ENCODE results near the gene RAVER1. TPM values are rescaled to one million over a fixed set of nuclear protein-coding genes. Genes with fewer than 3 reads are reported as not detected.

The RAVER1 gene
- total and polyA plus RNA-seq, 2 of the 8 experiments (the other 6 are each of a cell fraction or from before 2014, with no cell fraction given), result 5.7 to 70.5 TPM

DNA sequence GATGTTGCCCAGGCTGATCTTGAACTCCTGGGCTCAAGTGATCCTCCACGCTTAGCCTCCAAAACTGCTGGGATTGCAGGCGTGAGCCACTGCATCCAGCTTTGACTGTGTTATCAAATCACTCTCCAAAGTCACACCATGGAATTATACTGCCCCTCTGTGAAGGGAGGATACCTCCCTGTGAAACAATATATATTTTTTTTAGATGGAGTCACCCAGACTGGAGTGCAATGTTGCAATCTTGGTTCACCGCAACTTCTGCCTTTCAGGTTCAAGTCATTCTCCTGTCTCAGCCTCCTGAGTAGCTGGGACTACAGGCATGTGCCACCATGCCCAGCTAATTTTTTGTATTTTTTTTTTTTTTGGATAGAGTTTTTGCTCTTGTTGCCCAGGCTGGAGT is 39.4 kb upstream of the RAVER1 start:
- no peak overlapping the region for H3K18ac ChIP-seq (ENCODE audit: extremely low read depth, low read length)
- no peak overlapping the region for H4K5ac ChIP-seq (ENCODE audit: insufficient read length, low read depth, low read length)
- no peak for DNase-seq (ENCODE audit: low read depth in 1 of 2, low spot score in 2 of 2)
- H3K79me2 ChIP-seq (ENCODE audit: control insufficient read depth in 1 of 2, insufficient read depth in 2 of 2, low read length in 2 of 2), result no peaks in the 10 kb centered on the region
- no peak overlapping the region for H2AFZ ChIP-seq (ENCODE audit: low read length)
- no peak overlapping the region for H2BK20ac ChIP-seq (ENCODE audit: low read length)
- no peak overlapping the region for H3K9ac ChIP-seq (replicated peaks in 1 of 4; ENCODE audit: extremely low read depth in 1 of 4, low read depth in 3 of 4, low read length in 3 of 4)
- H3K4me1 ChIP-seq (replicated peaks in 1 of 4; ENCODE audit: control insufficient read depth in 3 of 4, insufficient read depth in 4 of 4, low read length in 3 of 4), result no peaks in the 10 kb centered on the region
- H3K9me3 ChIP-seq (ENCODE audit: insufficient read depth in 2 of 2, low read depth in 1 of 2, low read length in 1 of 2), result no peaks in the 10 kb centered on the region
- no peak overlapping the region for H4K8ac ChIP-seq (ENCODE audit: extremely low read depth, insufficient read depth, low read length)
- H3K79me1 ChIP-seq (ENCODE audit: low read depth, low read length), result no peaks in the 10 kb centered on the region
- no peak overlapping the region for H2BK5ac ChIP-seq (ENCODE audit: low read depth, low read length)
- no peak for FAIRE-seq
- POLR2A ChIA-PET (ENCODE audit: partially characterized antibody), result interaction anchor here (1.4 kb wide), 1 partner anchor 13 kb away, joined by 3 read pairs; no protein-coding TSS in a partner anchor
- no peaks in the 10 kb centered on the region for H3K27me3 ChIP-seq (replicated peaks in 1 of 4; ENCODE audit: control insufficient read depth in 3 of 4, extremely low read depth in 1 of 4, insufficient read depth in 3 of 4, low read length in 3 of 4)
- WGBS, 2 experiments (ENCODE audit: extremely low coverage in 1 of 2, insufficient coverage in 1 of 2, insufficient read length in 1 of 2, insufficient replicate concordance in 2 of 2, low coverage in 1 of 2, low lambda C conversion rate in 2 of 2, missing lambda C conversion rate in 1 of 2), result 92% methylated on average over 3 of the region's 3 CpGs; no CpG with 5 or more reads in 1 of the 2 experiments
- no peaks in the 10 kb centered on the region for H4K20me1 ChIP-seq (replicated peaks in 1 of 2; ENCODE audit: control insufficient read depth in 1 of 2, insufficient read depth in 2 of 2, low read length in 2 of 2)
- no peak overlapping the region for H3K56ac ChIP-seq (replicated peaks; ENCODE audit: insufficient read length, low read depth, low read length)
- no peak overlapping the region for H3K4me3 ChIP-seq (ENCODE audit: extremely low read depth in 1 of 4, insufficient read depth in 2 of 4, low read depth in 3 of 4, low read length in 4 of 4)
- H3K14ac ChIP-seq (ENCODE audit: insufficient read length), result no peak overlapping the region
- no peak overlapping the region for H4K91ac ChIP-seq (replicated peaks; ENCODE audit: insufficient read length, low read length)
- H3K36me3 ChIP-seq (ENCODE audit: control insufficient read depth in 2 of 4, insufficient read depth in 4 of 4, low read length in 3 of 4), result peaks cover 0 to 8% (median 2%) of the 10 kb centered on the region in 4 experiments; a peak in 3 of 8 replicates
- no peak overlapping the region for H3K4ac ChIP-seq (replicated peaks; ENCODE audit: insufficient read length, low read depth, low read length)
- H3K23me2 ChIP-seq (ENCODE audit: low read depth, low read length), result peaks cover 6% of the 10 kb centered on the region; the same call in 1 of the 2 replicates
- no peak overlapping the region for H2BK12ac ChIP-seq (ENCODE audit: low read depth, low read length)
- no peak overlapping the region for H3K27ac ChIP-seq (ENCODE audit: low read depth, low read length)
- H3K4me2 ChIP-seq (ENCODE audit: insufficient read depth in 1 of 2, low read depth in 2 of 2, low read length in 2 of 2), result no peak overlapping the region
- no peak overlapping the region for H2BK15ac ChIP-seq (ENCODE audit: low read length)
- no peak overlapping the region for H3K23ac ChIP-seq (ENCODE audit: insufficient read length)
- CTCF ChIA-PET (ENCODE audit: partially characterized antibody), result interaction anchor here (2.5 to 8.1 kb wide), 2 partner anchors 8 to 17 kb away, joined by 7 to 47 read pairs; partner anchors contain the start of gene TYK2
- H2AK5ac ChIP-seq (ENCODE audit: low read depth, low read length), result no peak overlapping the region
- no peak overlapping the region for H2BK120ac ChIP-seq (replicated peaks; ENCODE audit: low read depth, low read length)
- TF ChIP-seq NRF1 (IDR thresholded peaks at IDR 0.05; ENCODE audit: low read depth, low read length) (no peak), EZH2 (IDR thresholded peaks at IDR 0.05; ENCODE audit: low read depth, low read length, severe bottlenecking) (no peak)

Measured in H1 (cell line).